K562 (cell line): ENCODE results near the gene DESI1. TPM values are rescaled to one million over a fixed set of nuclear protein-coding genes. Genes with fewer than 3 reads are reported as not detected.

Experiments
- MTA2 ChIP-seq: fragments of 450-650 bp; IDR thresholded peaks from 2 replicates; pipeline ENCODE4 v1.6.1; 2016; ENCODE audit warnings: low read depth
- NEUROD1 ChIP-seq: fragments of 150-350 bp; IDR thresholded peaks from 2 replicates; pipeline ENCODE4 v1.6.1; 2014; ENCODE audit warnings: borderline replicate concordance, low read length, low read depth; ENCODE audit not compliant: partially characterized antibody
- POLR2H ChIP-seq: IDR thresholded peaks from 2 replicates; pipeline ENCODE4 v1.6.1; 2016; ENCODE audit warnings: missing genetic modification characterization, low read depth, mild to moderate bottlenecking, control low read depth, missing compliant biosample characterization, moderate library complexity
- SIN3B ChIP-seq: fragments of 450-650 bp; IDR thresholded peaks from 2 replicates; pipeline ENCODE4 v1.6.1; 2017; ENCODE audit warnings: low read depth, mild to moderate bottlenecking, moderate library complexity
- ZNF133 ChIP-seq: fragments of 250-450 bp; sonication (Bioruptor Pico); IDR thresholded peaks from 2 replicates; pipeline ENCODE4 v1.4.0; 2020; ENCODE audit warnings: mild to moderate bottlenecking
- ZNF778 ChIP-seq: fragments of 450-650 bp; formaldehyde crosslinking; IDR thresholded peaks from 2 replicates; pipeline ENCODE4 v1.4.0; 2020; ENCODE audit warnings: mild to moderate bottlenecking, moderate library complexity
- polyA plus RNA-seq, 8 experiments: library from polyadenylated mRNA; depleted of rRNA in 4 of 8; stranded (reverse) in 5 of 8; unstranded in 3 of 8; fragments of >200 nt; fragmentation: Nextera tagmentation in 2 of 8; fragmentation: Illumina TruSeq in 1 of 8; extraction: Ambion mirVana in 2 of 8; extraction: Trizol in 1 of 8; gene quantifications; 2 replicates each; pipeline versions ENCODE4 v1.2.1 to v1.2.3, GENCODE V29; 2011 to 2014; ENCODE audit warnings: inconsistent platforms in 1 of 8, missing spikeins in 1 of 8
- total RNA-seq, 7 experiments: library from RNA; depleted of rRNA in 6 of 7; stranded (reverse); fragments of >200 nt in 6 of 7; fragmentation: Illumina TruSeq in 2 of 7; extraction: Trizol in 2 of 7; gene quantifications; 2 replicates each; pipeline versions ENCODE4 v1.2.1 to v1.2.3, GENCODE V29; 2011 to 2021; ENCODE audit warnings: low replicate concordance in 1 of 7
- TF ChIP-seq, protein P1 (sequence below): IDR thresholded peaks from 2 replicates; pipeline ENCODE4 v1.6.1; 2014; ENCODE audit warnings: antibody characterized with exemption
- TF ChIP-seq, protein P2 (sequence below): fragments of 250-450 bp; sonication (Bioruptor Pico); IDR thresholded peaks from 2 replicates; pipeline ENCODE4 v1.5.1; 2021; ENCODE audit warnings: mild to moderate bottlenecking
- TF ChIP-seq, protein P3 (sequence below): sonication (generic); formaldehyde crosslinking; IDR thresholded peaks from 2 replicates; pipeline ENCODE4 v1.8.0; 2022; ENCODE audit warnings: missing genetic modification reagents, mild to moderate bottlenecking, borderline replicate concordance

DESI1 gene
- total and polyA plus RNA-seq, 9 of the 15 experiments (the other 6 are each of a cell fraction or from before 2014, with no cell fraction given) = 7.2 to 45.9 (median 29.8) TPM

- TF ChIP-seq, protein P1, sequence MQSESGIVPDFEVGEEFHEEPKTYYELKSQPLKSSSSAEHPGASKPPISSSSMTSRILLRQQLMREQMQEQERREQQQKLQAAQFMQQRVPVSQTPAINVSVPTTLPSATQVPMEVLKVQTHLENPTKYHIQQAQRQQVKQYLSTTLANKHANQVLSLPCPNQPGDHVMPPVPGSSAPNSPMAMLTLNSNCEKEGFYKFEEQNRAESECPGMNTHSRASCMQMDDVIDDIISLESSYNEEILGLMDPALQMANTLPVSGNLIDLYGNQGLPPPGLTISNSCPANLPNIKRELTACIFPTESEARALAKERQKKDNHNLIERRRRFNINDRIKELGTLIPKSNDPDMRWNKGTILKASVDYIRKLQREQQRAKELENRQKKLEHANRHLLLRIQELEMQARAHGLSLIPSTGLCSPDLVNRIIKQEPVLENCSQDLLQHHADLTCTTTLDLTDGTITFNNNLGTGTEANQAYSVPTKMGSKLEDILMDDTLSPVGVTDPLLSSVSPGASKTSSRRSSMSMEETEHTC = no peak
- TF ChIP-seq MTA2 (no peak), ZNF133 (CRISPR knock-in tag) (no peak), POLR2H (tag) (no peak), NEUROD1 (no peak), ZNF778 (CRISPR knock-in tag) (no peak), SIN3B (no peak)
- TF ChIP-seq, protein P2, sequence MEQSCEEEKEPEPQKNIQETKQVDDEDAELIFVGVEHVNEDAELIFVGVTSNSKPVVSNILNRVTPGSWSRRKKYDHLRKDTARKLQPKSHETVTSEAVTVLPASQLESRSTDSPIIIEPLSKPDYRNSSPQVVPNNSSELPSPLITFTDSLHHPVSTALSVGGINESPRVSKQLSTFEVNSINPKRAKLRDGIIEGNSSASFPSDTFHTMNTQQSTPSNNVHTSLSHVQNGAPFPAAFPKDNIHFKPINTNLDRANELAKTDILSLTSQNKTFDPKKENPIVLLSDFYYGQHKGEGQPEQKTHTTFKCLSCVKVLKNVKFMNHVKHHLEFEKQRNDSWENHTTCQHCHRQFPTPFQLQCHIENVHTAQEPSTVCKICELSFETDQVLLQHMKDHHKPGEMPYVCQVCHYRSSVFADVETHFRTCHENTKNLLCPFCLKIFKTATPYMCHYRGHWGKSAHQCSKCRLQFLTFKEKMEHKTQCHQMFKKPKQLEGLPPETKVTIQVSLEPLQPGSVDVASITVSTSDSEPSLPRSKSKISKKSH = no peak
- TF ChIP-seq, protein P3, sequence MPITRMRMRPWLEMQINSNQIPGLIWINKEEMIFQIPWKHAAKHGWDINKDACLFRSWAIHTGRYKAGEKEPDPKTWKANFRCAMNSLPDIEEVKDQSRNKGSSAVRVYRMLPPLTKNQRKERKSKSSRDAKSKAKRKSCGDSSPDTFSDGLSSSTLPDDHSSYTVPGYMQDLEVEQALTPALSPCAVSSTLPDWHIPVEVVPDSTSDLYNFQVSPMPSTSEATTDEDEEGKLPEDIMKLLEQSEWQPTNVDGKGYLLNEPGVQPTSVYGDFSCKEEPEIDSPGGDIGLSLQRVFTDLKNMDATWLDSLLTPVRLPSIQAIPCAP = no peak
Observed at GRCh38 chr22:41648432-41648831, 27.6 kb upstream of the DESI1 start (continued).
